GM19452 (cell line): ENCODE measurements around the gene MKNK2.

Experiments used
- ATAC-seq: cut with Tn5 transposase; IDR thresholded peaks from one replicate; pipeline ENCODE4 v1.9.1; 2021; ENCODE audit not compliant: unreplicated experiment

The MKNK2 gene

GRCh38 chr19:2033115-2033824 lies 17.8 kb downstream of the MKNK2 start:
- ATAC-seq, result no peak

- ATAC-seq, result no peak
Observed at GRCh38 chr19:2032296-2032941, 18.6 kb downstream of the MKNK2 start.

GRCh38 chr19:2027361-2027760 lies 23.7 kb downstream of the MKNK2 start:
- no peak for ATAC-seq

GRCh38 chr19:2026770-2027169 lies 24.3 kb downstream of the MKNK2 start:
- ATAC-seq, result no peak

- ATAC-seq, result no peak
Observed at GRCh38 chr19:2022289-2022688, 28.8 kb downstream of the MKNK2 start.

- ATAC-seq, result no peak
Observed at GRCh38 chr19:2021453-2022140, 29.4 kb downstream of the MKNK2 start.

GRCh38 chr19:2018752-2019151 lies 32.3 kb downstream of the MKNK2 start:
- ATAC-seq, result no peak

GRCh38 chr19:2016041-2016807 lies 34.8 kb downstream of the MKNK2 start:
- no peak for ATAC-seq

- ATAC-seq, result no peak
Observed at GRCh38 chr19:2015608-2015950, 35.5 kb downstream of the MKNK2 start, which contains the start of gene BTBD2. Gene BTBD2, minus strand, starts transcription at chr19:2015714. Its CDS starts 11 bp downstream, at chr19:2015703.

GRCh38 chr19:2014731-2015607 lies 36.1 kb downstream of the MKNK2 start:
- ATAC-seq, result no peak

- no peak for ATAC-seq
Observed at GRCh38 chr19:2014131-2014571, 36.9 kb downstream of the MKNK2 start.

GRCh38 chr19:2013683-2013961 lies 37.4 kb downstream of the MKNK2 start:
- no peak for ATAC-seq

- no peak for ATAC-seq
Observed at GRCh38 chr19:2012941-2013682, 37.9 kb downstream of the MKNK2 start.

GRCh38 chr19:2011169-2011568 lies 39.9 kb downstream of the MKNK2 start:
- ATAC-seq, result no peak

- ATAC-seq, result no peak
Observed at GRCh38 chr19:2010135-2010668, 40.8 kb downstream of the MKNK2 start.

GRCh38 chr19:2003874-2004273 lies 47.2 kb downstream of the MKNK2 start:
- ATAC-seq, result no peak

- ATAC-seq, result no peak
Observed at GRCh38 chr19:1999856-2000515, 51.1 kb downstream of the MKNK2 start.

- no peak for ATAC-seq
Observed at GRCh38 chr19:1998712-1999708, 52.0 kb downstream of the MKNK2 start.
